Stimulated activated CD4-positive, alpha-beta T cell treated with anti-CD3 and anti-CD28 coated beads, Interleukin-1b, Interleukin-23, amount 100 ng/mL, for 4 hours (primary cell): ENCODE results near the gene FAM193B.

Experiments used
- DNase-seq, 2 donors: peaks; one replicate each; pipeline ENCODE4 v3.0.0-alpha.2; 2020; ENCODE audit warnings: low read depth in 2 of 2

Gene FAM193B

GRCh38 chr5:177470759-177471536 is 83.4 kb downstream of the FAM193B start:
- no peak for DNase-seq
